HG03460 (cell line): ENCODE measurements around the gene PPIP5K2.
"Not testable (repeated sequence)": the region's sequence is repeated elsewhere in the genome, so short reads cannot be mapped to it uniquely, and the experiment has no call there.

ENCODE experiments used
- ATAC-seq: cut with Tn5 transposase; IDR thresholded peaks from one replicate; pipeline ENCODE4 v1.9.1; 2021; ENCODE audit not compliant: unreplicated experiment

Gene PPIP5K2

GRCh38 chr5:103119765-103120606 lies at the start of gene PPIP5K2, which contains the start of gene GIN1:
Gene PPIP5K2 (plus strand): TSS chr5:103120301. CDS start chr5:103129590, 9,289 bp downstream.
Gene GIN1 (minus strand): TSS chr5:103120138. CDS start chr5:103108707, 11,431 bp downstream.
- ATAC-seq = peak; percentile 93

DNA sequence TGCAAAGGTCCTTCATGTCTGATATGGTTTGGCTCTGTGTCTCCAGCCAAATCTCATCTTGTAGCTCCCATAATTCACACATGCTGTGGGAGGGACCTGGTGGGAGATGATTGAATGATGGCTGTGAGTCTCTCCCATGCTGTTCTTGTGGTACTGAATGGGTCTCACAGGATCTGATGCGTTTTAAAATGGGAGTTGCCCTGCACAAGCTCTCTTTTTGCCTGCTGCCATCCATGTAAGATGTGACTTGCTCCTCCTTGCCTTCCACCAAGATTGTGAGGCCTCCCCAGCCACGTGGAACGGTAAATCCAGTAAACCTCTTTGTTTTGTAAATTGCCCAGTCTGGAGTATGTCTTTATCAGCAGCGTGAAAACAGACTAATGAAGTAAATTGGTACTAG lies 46.6 kb upstream of the PPIP5K2 start:
- not testable (repeated sequence) for ATAC-seq

DNA sequence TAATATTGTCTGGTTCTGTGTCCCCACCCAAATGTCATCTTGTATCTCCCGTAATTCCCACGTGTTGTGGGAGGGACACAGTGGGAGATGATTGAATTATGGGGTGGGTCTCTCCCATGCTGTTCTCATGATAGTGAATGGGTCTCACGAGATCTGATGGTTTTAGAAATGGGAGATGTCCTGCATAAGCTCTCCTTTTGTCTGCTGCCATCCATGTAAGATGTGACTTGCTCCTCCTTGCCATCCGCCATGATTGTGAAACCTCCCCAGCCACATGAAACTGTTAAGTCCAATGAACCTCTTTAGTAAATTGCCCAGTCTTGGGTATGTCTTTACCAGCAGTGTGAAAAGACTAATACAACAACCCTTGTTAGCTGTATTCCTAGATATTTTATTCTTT lies 44.7 kb upstream of the PPIP5K2 start:
- ATAC-seq = no peak

- ATAC-seq = no peak
Measured at GRCh38 chr5:103079796-103080195, 40.3 kb upstream of the PPIP5K2 start.

DNA sequence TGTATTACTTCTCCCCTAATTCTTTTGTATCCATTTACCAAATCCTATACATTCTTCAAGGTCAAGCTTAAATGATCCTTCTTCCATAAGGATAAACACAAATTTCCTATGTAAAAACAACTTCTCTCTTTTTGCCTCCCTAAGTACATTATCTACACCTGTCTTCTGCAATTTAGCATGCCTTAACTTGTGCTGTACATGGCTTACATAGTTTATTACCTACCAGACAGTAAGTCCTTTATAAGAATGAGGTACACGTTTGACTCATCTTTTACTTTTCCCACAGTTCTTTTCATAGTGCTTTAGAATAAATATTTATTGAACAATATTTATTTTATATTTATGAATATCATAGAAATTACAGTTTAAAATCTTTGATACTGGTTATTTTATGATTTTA lies 33.6 kb upstream of the PPIP5K2 start:
- no peak for ATAC-seq

GRCh38 chr5:103089272-103089671 lies 30.8 kb upstream of the PPIP5K2 start:
- no peak for ATAC-seq

DNA sequence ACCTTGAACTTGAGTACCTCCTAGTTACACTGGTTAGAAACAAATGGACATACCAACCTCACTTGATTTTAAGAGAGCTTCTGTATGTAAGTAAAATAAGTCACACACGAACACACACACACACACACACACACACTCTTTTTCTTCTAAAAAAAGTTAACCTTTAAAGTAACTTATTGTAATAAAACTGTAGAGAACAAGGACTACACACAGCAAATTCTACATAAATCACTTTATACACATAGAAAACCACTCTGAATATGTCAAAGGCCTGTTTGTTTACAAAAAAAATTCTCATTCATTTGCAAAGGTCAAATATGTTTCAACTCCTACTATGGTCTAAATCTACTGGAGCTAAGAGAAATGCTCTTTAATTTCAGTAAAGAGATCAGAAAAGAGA lies 29.3 kb upstream of the PPIP5K2 start:
- ATAC-seq = no peak

DNA sequence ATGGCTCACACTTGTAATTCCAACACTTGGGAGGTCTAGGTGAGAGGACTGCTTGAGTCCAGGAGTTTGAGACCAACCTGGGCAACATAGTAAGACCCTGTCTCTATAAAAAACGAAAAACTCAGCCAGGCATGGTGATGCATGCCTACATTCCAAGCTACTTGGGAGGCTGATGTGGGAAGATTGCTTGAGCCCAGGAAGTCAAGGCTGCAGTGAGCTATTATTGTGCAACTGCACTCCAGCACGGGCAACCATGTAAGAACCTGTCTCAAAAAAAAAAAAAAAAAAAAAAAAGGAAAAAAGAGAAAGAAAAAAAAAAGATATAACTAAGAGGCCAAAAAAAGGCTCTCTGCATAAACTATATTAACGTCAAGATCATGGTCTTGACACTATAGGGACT lies 27.4 kb upstream of the PPIP5K2 start:
- ATAC-seq = no peak

- no peak for ATAC-seq
Measured at GRCh38 chr5:103093727-103094126, 26.4 kb upstream of the PPIP5K2 start.

GRCh38 chr5:103094737-103095136 lies 25.4 kb upstream of the PPIP5K2 start:
- ATAC-seq = no peak

DNA sequence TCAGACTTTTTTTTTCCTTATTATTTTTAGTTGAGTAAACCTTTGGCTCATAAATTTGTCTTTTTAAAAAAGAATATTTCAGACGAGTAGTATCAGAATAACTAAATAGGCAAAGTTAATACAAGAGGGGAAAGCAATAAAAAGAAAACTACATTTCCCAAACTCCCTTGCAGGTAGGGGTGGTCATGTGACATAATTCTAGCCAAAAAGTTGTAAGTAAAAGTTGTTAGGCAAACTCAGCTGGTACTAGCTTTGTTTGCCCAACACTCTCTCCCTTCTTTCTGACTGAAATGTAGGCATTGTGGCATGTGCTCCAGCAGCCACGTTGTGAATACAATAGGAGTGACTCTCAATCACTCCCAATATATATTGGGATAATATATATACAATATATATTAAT lies 21.1 kb upstream of the PPIP5K2 start:
- ATAC-seq = no peak

DNA sequence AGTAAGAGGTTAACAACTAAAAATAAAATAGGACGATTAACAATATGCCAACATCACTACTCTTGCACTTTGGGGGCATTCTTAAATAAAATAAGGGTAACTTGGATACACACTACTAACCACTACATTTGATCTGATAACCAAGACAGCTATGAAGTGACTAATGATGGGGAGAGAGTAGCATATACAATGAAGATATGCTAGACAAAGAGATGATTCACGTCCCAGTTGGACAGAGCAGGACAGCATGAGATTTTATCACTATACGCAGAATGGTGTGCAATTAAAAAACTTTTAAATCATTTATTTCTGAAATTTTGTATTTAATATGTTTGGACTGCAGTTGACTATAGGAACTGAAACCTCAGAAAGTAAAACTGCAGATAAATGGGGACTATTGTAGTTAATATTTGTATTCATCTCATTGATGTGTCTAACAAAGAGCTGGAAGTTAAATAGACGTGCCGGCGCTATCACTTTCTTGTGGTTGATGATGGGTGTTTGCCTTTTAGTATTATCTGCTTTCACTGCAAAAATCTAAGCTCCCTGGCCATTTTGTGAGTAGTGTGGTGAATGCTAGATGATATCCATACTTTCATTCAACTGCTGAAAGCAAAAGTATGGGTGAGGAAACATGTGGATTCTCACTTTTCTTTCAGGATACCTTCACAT lies 18.9 kb upstream of the PPIP5K2 start:
- no peak for ATAC-seq

- ATAC-seq = no peak
Measured at GRCh38 chr5:103102234-103102633, 17.9 kb upstream of the PPIP5K2 start.

GRCh38 chr5:103108086-103108485 lies 12.0 kb upstream of the PPIP5K2 start:
- ATAC-seq = no peak

GRCh38 chr5:103109277-103109676 lies 10.8 kb upstream of the PPIP5K2 start:
- ATAC-seq = no peak

- ATAC-seq = no peak
Measured at GRCh38 chr5:103110403-103110802, 9.7 kb upstream of the PPIP5K2 start.

DNA sequence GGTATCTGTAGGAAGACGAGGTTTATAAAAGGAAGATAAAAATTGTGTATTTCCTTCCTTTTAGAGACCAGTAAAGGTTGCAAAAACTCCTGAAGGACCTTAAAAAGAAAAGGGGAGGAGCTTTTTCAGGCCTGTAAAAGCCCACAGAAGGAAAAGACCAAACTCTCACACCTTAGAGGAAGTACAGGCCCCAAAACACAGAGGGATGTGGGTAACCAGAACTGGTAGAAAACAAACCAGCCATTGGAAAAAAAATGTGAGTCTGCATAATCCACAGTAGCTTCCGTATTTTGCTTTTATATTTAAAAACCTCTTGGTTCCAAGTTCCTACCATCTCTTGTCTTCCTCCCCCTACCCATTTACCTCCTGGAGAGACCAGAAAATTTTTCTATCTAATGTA lies 8.6 kb upstream of the PPIP5K2 start:
- ATAC-seq = no peak

GRCh38 chr5:103112910-103113309 lies 7.2 kb upstream of the PPIP5K2 start:
- ATAC-seq = no peak

DNA sequence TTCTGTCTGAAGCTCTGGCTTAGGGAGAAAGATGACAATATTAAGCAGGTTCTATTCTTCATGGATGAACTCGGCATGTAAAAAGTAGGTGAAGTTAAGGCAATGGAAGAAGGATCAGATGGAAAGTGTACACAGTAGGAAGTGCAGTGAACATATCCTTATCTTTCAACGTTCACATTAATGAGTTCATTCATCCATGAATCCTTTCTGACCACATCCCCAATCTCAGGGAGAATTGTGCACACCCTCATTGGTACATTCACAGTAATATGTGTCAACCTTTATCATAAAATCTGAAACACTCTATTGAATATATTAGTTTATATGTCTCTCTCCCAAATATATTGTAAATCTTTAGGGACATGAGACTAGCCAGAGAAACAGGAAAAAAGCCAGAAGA lies 5.7 kb upstream of the PPIP5K2 start:
- ATAC-seq = no peak

- ATAC-seq = no peak
Measured at GRCh38 chr5:103117471-103117991, 2.6 kb upstream of the PPIP5K2 start.

- no peak for ATAC-seq
Measured at GRCh38 chr5:103119070-103119764, 884 bp upstream of the PPIP5K2 start.
